Endothelial cell (in vitro differentiated cells): ENCODE measurements around the gene ZBTB34. TPM values are rescaled to one million over a fixed set of nuclear protein-coding genes. Genes with fewer than 3 reads are reported as not detected.

Experiments
- DNase-seq: peaks from one replicate; pipeline ENCODE4 v3.0.0; 2021; ENCODE audit warnings: low spot score
- H3K27ac Mint-ChIP-seq: one replicate; pipeline ENCODE4 v1.8.0; 2021; ENCODE audit warnings: mixed read lengths, inconsistent platforms; ENCODE audit not compliant: unreplicated experiment
- H3K27me3 Mint-ChIP-seq: one replicate; pipeline ENCODE4 v1.8.0; 2021; ENCODE audit warnings: mild to moderate bottlenecking, moderate library complexity, mixed read lengths, inconsistent platforms; ENCODE audit not compliant: unreplicated experiment
- H3K36me3 Mint-ChIP-seq: one replicate; pipeline ENCODE4 v1.8.0; 2021; ENCODE audit warnings: mild to moderate bottlenecking, low read depth, mixed read lengths, inconsistent platforms; ENCODE audit not compliant: unreplicated experiment
- H3K4me1 Mint-ChIP-seq: one replicate; pipeline ENCODE4 v1.8.0; 2021; ENCODE audit warnings: mild to moderate bottlenecking, mixed read lengths, inconsistent platforms; ENCODE audit not compliant: unreplicated experiment
- H3K4me3 Mint-ChIP-seq: one replicate; pipeline ENCODE4 v1.8.0; 2021; ENCODE audit warnings: mild to moderate bottlenecking, mixed read lengths, inconsistent platforms; ENCODE audit not compliant: unreplicated experiment
- H3K9me3 Mint-ChIP-seq: one replicate; pipeline ENCODE4 v1.8.0; 2021; ENCODE audit warnings: mixed read lengths, inconsistent platforms; ENCODE audit not compliant: unreplicated experiment
- total RNA-seq: library from RNA; stranded (reverse); fragmentation: NEBNext Ultra II Directional; extraction: Animal tissue kit (Norgen Biotek cat#: 25700); gene quantifications from one replicate; pipeline ENCODE4 v1.2.1, GENCODE V29; 2021; ENCODE audit not compliant: unreplicated experiment
- TF ChIP-seq, protein P1 (sequence below): fragments of 200-600 bp; sonication (generic); IDR thresholded peaks from one replicate; pipeline ENCODE4 v1.5.0; 2021; ENCODE audit warnings: antibody characterized with exemption; ENCODE audit not compliant: unreplicated experiment

ZBTB34 gene
- total RNA-seq, 1 donor from 2014 or later: 22.9 TPM

DNA sequence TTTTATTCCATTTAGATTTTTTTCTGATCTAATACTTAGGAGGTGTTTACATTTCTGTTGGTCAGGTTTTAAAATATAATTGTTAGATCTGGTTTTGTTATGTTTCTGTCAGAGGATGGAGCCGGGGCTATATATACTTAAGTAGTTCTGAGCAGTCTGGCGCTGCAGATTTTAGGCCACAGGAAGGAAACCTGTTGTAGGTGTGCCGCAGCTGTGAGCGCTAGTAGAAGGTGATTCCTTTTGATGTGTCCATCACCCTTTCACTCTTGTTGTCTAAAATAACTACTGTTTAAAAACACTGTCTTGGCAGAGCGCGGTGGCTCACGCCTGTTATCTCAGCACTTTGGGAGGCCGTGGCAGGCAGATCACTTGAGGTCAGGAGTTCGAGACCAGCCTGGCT, 17.0 kb downstream of the ZBTB34 start:
- Mint-ChIP-seq H3K27me3 (no peaks in the 10 kb centered on the region), H3K4me3 (no peak overlapping the region), H3K4me1 (peaks cover 19% of the 10 kb centered on the region), H3K27ac (no peak overlapping the region), H3K9me3 (no peaks in the 10 kb centered on the region), H3K36me3 (peaks cover 12% of the 10 kb centered on the region)
- TF ChIP-seq, protein P1, sequence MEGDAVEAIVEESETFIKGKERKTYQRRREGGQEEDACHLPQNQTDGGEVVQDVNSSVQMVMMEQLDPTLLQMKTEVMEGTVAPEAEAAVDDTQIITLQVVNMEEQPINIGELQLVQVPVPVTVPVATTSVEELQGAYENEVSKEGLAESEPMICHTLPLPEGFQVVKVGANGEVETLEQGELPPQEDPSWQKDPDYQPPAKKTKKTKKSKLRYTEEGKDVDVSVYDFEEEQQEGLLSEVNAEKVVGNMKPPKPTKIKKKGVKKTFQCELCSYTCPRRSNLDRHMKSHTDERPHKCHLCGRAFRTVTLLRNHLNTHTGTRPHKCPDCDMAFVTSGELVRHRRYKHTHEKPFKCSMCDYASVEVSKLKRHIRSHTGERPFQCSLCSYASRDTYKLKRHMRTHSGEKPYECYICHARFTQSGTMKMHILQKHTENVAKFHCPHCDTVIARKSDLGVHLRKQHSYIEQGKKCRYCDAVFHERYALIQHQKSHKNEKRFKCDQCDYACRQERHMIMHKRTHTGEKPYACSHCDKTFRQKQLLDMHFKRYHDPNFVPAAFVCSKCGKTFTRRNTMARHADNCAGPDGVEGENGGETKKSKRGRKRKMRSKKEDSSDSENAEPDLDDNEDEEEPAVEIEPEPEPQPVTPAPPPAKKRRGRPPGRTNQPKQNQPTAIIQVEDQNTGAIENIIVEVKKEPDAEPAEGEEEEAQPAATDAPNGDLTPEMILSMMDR: no peak
- no peak for DNase-seq

DNA sequence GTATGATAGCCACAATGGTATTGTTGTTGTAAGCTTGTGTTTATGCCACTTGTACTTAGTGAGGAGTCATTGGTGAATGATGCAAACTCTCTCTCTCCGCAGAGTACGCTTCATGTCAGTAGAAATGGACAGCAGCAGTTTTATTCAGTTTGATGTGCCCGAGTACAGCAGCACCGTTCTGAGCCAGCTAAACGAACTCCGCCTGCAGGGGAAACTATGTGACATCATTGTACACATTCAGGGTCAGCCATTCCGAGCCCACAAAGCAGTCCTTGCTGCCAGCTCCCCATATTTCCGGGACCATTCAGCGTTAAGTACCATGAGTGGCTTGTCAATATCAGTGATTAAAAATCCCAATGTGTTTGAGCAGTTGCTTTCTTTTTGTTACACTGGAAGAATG, 18.8 kb downstream of the ZBTB34 start:
- Mint-ChIP-seq H3K27me3 (no peaks in the 10 kb centered on the region), H3K4me3 (peak overlapping the region; percentile 16), H3K4me1 (peaks cover 17% of the 10 kb centered on the region), H3K27ac (no peak overlapping the region), H3K36me3 (peaks cover 12% of the 10 kb centered on the region), H3K9me3 (no peaks in the 10 kb centered on the region)
- DNase-seq: no peak
- TF ChIP-seq, protein P1: no peak

DNA sequence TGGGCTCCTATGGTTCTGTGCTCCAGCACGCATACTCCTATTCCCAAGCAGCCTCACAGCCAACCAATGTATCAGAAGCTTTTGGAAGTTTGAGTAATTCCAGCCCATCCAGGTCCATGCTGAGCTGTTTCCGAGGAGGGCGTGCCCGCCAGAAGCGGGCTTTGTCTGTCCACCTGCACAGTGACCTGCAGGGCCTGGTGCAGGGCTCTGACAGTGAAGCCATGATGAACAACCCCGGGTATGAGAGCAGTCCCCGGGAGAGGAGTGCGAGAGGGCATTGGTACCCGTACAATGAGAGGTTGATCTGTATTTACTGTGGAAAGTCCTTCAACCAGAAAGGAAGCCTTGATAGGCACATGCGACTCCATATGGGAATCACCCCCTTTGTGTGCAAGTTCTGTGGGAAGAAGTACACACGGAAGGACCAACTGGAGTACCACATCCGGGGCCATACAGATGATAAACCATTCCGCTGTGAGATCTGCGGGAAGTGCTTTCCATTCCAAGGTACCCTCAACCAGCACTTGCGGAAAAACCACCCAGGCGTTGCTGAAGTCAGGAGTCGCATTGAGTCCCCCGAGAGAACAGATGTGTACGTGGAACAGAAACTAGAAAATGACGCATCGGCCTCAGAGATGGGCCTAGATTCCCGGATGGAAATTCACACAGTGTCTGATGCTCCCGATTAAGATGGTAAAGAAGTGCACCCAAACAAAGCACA, 19.9 kb downstream of the ZBTB34 start:
- no peak for DNase-seq

DNA sequence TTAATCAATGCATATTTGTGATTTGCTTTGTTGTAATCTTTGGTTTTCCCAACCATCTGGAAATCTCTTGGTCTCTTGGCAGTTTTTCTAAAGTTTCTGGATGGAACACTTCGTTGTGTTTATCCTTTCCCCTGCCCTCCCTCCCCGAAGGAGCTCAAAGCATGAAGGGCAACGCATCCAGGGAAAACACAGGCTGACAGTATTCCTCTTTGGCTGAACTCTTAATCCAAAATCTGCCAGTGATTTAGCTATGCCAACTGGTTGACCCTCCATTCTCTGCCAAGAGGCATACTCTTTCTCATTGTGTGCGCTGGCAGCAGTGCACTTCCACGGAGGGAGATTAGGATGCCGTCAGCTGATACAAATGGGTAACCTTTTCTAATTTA, 20.5 kb downstream of the ZBTB34 start:
- TF ChIP-seq, protein P1: no peak
- Mint-ChIP-seq H3K27ac (no peak overlapping the region), H3K36me3 (peaks cover 12% of the 10 kb centered on the region), H3K27me3 (no peaks in the 10 kb centered on the region), H3K9me3 (no peaks in the 10 kb centered on the region), H3K4me1 (peaks cover 26% of the 10 kb centered on the region), H3K4me3 (no peak overlapping the region)
- DNase-seq: no peak

More for the DNA sequence above, 19.9 kb downstream of the ZBTB34 start:
- Mint-ChIP-seq H3K9me3 (no peaks in the 10 kb centered on the region), H3K4me1 (peaks cover 22% of the 10 kb centered on the region), H3K36me3 (peaks cover 12% of the 10 kb centered on the region), H3K27me3 (no peaks in the 10 kb centered on the region), H3K27ac (no peak overlapping the region), H3K4me3 (no peak overlapping the region)
- TF ChIP-seq, protein P1: no peak

DNA sequence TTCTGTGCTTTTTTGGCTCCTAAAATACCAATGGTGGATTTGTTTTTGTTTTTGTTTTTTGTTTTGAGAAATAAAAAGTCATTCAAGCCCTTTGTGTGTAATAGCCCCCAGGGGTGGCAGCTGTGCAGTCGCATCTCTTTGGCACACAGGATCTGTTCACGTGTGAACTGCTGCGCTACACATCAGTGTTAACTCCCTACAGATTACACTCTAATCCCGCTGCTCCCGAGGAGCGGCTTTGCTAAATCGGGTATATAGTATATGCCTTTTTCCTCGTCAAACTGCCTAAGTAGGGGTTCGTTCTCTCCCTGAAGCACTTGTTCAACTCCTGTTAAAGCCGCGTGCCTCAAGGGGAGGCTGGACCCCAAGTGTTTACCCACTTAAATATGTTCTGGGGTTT, 22.3 kb downstream of the ZBTB34 start:
- no peak overlapping the region for H3K27ac Mint-ChIP-seq
- peaks cover 21% of the 10 kb centered on the region for H3K4me1 Mint-ChIP-seq

More for the DNA sequence above, 22.3 kb downstream of the ZBTB34 start:
- Mint-ChIP-seq H3K4me3 (no peak overlapping the region), H3K9me3 (no peaks in the 10 kb centered on the region), H3K36me3 (peaks cover 12% of the 10 kb centered on the region), H3K27me3 (no peaks in the 10 kb centered on the region)
- DNase-seq: no peak
- TF ChIP-seq, protein P1: no peak
